Liver (tissue), 3 donors: Measurements from ENCODE around the gene KCNQ4.

Experiments
- CTCF ChIP-seq: fragments of 150-350 bp; IDR thresholded peaks from 2 replicates; pipeline ENCODE4 v1.5.1; 2017; ENCODE audit warnings: improper control_type of control experiment, low read depth, low read length; ENCODE audit not compliant: missing input control
- FOXA1 ChIP-seq: IDR thresholded peaks from 2 replicates; pipeline ENCODE4 v1.6.1; 2016; ENCODE audit warnings: antibody characterized with exemption
- GABPA ChIP-seq, 2 donors: IDR thresholded peaks in 1 of 2; conservative IDR thresholded peaks in 1 of 2; 2 replicates each; pipeline ENCODE4 v1.6.1; 2016; ENCODE audit warnings: antibody characterized with exemption in 2 of 2, mild to moderate bottlenecking in 1 of 2, moderate library complexity in 1 of 2
- HNF4A ChIP-seq, 2 donors: conservative IDR thresholded peaks; 2 replicates each; pipeline ENCODE4 v1.6.1; 2016; ENCODE audit warnings: antibody characterized with exemption in 2 of 2, mild to moderate bottlenecking in 2 of 2
- MAX ChIP-seq: IDR thresholded peaks from 2 replicates; pipeline ENCODE4 v1.6.1; 2016; ENCODE audit warnings: antibody characterized with exemption
- RAD21 ChIP-seq, 2 donors: IDR thresholded peaks; 2 replicates each; pipeline ENCODE4 v1.6.1; 2016; ENCODE audit warnings: antibody characterized with exemption in 2 of 2, mild to moderate bottlenecking in 2 of 2
- REST ChIP-seq: IDR thresholded peaks from 2 replicates; pipeline ENCODE4 v1.6.1; 2016; ENCODE audit warnings: antibody characterized with exemption, mild to moderate bottlenecking
- RXRA ChIP-seq, 2 donors: IDR thresholded peaks; 2 replicates each; pipeline ENCODE4 v1.6.1; 2017 to 2018; ENCODE audit warnings: antibody characterized with exemption in 2 of 2, mild to moderate bottlenecking in 1 of 2
- SP1 ChIP-seq: IDR thresholded peaks from 2 replicates; pipeline ENCODE4 v1.6.1; 2018; ENCODE audit warnings: antibody characterized with exemption, mild to moderate bottlenecking
- TAF1 ChIP-seq: conservative IDR thresholded peaks from 2 replicates; pipeline ENCODE4 v1.6.1; 2016; ENCODE audit warnings: antibody characterized with exemption, mild to moderate bottlenecking
- YY1 ChIP-seq: IDR thresholded peaks from 2 replicates; pipeline ENCODE4 v1.6.1; 2016; ENCODE audit warnings: antibody characterized with exemption, mild to moderate bottlenecking
- ZBTB33 ChIP-seq: IDR thresholded peaks from 2 replicates; pipeline ENCODE4 v1.6.1; 2016; ENCODE audit warnings: antibody characterized with exemption
- donor health status: healthy.
- donor health status: healthy.

- TF ChIP-seq CTCF (no peak), RAD21 (IDR thresholded peaks at IDR 0.05) (no peak), GABPA (IDR thresholded peaks at IDR 0.05 in 1 of 2, conservative IDR thresholded peaks at IDR 0.05 in 1 of 2) (no peak), TAF1 (no peak), REST (no peak), MAX (no peak), YY1 (no peak), RXRA (IDR thresholded peaks at IDR 0.05) (no peak), SP1 (no peak), ZBTB33 (no peak), FOXA1 (no peak), HNF4A (conservative IDR thresholded peaks at IDR 0.05) (no peak)
Observed at GRCh38 chr1:40825996-40826395, 42.4 kb downstream of the KCNQ4 start.
